Activated B cell treated with CpG ODN at 0.5 μM for 24 hours (primary cell): ENCODE data around the gene LSAMP. TPM values are rescaled to one million over a fixed set of nuclear protein-coding genes. Genes with fewer than 3 reads are reported as not detected.

ENCODE experiments used
- ATAC-seq: fragments of 200-7000 bp; cut with Tn5 transposase; one replicate; pipeline ENCODE4 v1.10.0; 2021; ENCODE audit warnings: low read depth, mild to moderate bottlenecking, moderate library complexity
- CTCF ChIA-PET: fragments of 350-600 bp; sonication (Branson Sonifier 250); formaldehyde crosslinking; loops from one replicate; lab custom pipeline; 2021; ENCODE audit warnings: antibody characterized with exemption; lab: Charles Lee
- POLR2A ChIA-PET: fragments of 350-600 bp; sonication (Branson Sonifier 250); formaldehyde crosslinking; loops from one replicate; lab custom pipeline; 2021; ENCODE audit warnings: antibody characterized with exemption; lab: Charles Lee
- DNase-seq: peaks from one replicate; pipeline ENCODE4 v3.0.0; 2022
- H3K27ac Mint-ChIP-seq: one replicate; pipeline ENCODE4 v1.8.0; 2020; ENCODE audit warnings: mixed read lengths
- H3K27me3 Mint-ChIP-seq: one replicate; pipeline ENCODE4 v1.8.0; 2021; ENCODE audit warnings: mixed read lengths
- H3K36me3 Mint-ChIP-seq: one replicate; pipeline ENCODE4 v1.8.0; 2021; ENCODE audit warnings: low read depth, mixed read lengths
- H3K4me1 Mint-ChIP-seq: one replicate; pipeline ENCODE4 v1.8.0; 2021; ENCODE audit warnings: mixed read lengths
- H3K4me3 Mint-ChIP-seq: one replicate; pipeline ENCODE4 v1.8.0; 2020; ENCODE audit warnings: mild to moderate bottlenecking, mixed read lengths
- H3K9me3 Mint-ChIP-seq: one replicate; pipeline ENCODE4 v1.8.0; 2020; ENCODE audit warnings: mixed read lengths
- CTCF ChIP-seq: fragments of 200-600 bp; IDR thresholded peaks from one replicate; pipeline ENCODE4 v1.8.0; 2022; ENCODE audit warnings: antibody characterized with exemption, mild to moderate bottlenecking
- intact Hi-C: fragments of 100-400 bp; cut with micrococcal nuclease; formaldehyde crosslinking; loops from one replicate; pipeline ENCODE4 v1.15.1; 2024
- total RNA-seq: library from RNA; stranded (reverse); gene quantifications from 2 replicates; pipeline ENCODE4 v1.2.3, GENCODE V29; 2022

The LSAMP gene
- total RNA-seq, 1 donor from 2014 or later = 0.16 TPM

DNA sequence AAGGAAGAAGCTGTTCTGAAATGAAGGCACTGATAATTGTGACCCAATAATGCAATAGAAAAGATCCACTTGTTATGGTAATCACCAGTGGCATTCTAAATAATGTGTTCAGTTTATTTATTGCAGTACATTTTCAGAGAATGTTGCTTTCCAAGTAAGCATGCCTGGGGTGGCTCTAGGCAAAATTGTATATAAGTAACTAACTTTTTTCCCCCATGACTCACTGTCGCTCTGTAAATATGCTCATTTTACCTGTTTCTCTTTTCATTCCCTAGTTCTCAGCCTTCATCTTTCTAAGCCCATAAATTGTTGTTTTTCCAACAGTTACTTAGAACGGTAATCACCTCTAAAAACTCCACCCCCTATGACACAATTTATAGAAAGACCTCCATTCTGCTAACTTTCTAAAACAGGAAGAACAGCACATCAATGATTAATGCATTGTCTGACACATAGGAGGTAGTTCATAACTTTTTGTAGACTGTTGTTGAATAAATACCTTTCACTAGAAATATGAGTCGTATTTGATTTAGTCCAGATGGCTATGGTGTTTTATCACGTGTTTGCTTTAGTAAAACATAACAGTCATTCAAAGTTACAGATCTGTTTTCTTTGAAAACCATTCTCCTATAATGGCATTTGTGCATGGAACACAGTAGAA is 143.1 kb downstream of the LSAMP start:
- no peak for TF ChIP-seq CTCF
- Mint-ChIP-seq H3K36me3 (no peaks in the 10 kb centered on the region), H3K27ac (no peak overlapping the region), H3K4me3 (no peak overlapping the region), H3K9me3 (no peaks in the 10 kb centered on the region), H3K4me1 (no peaks in the 10 kb centered on the region), H3K27me3 (no peaks in the 10 kb centered on the region)
- DNase-seq (no peak), ATAC-seq (no peak)
- intact Hi-C loops = no loop called here
- ChIA-PET CTCF (no interaction called here), POLR2A (no interaction called here)

- intact Hi-C loops = no loop called here
- DNase-seq = no peak
- ChIA-PET POLR2A (no interaction called here), CTCF (no interaction called here)
- Mint-ChIP-seq H3K4me3 (no peak overlapping the region), H3K36me3 (no peaks in the 10 kb centered on the region), H3K4me1 (no peaks in the 10 kb centered on the region), H3K27me3 (no peaks in the 10 kb centered on the region), H3K9me3 (no peaks in the 10 kb centered on the region), H3K27ac (no peak overlapping the region)
- ATAC-seq = no peak
- no peak for TF ChIP-seq CTCF
Measured at GRCh38 chr3:116301422-116301821, 143.9 kb downstream of the LSAMP start.

GRCh38 chr3:116300226-116300625 is 145.1 kb downstream of the LSAMP start:
- CTCF ChIA-PET = no interaction called here
- Mint-ChIP-seq H3K36me3 (no peaks in the 10 kb centered on the region), H3K4me3 (no peak overlapping the region), H3K27ac (no peak overlapping the region), H3K4me1 (no peaks in the 10 kb centered on the region), H3K9me3 (no peaks in the 10 kb centered on the region), H3K27me3 (no peaks in the 10 kb centered on the region)
- DNase-seq (no peak), ATAC-seq (no peak)
- POLR2A ChIA-PET = no interaction called here
- no peak for TF ChIP-seq CTCF
- intact Hi-C loops = no loop called here

- TF ChIP-seq CTCF = no peak
- ATAC-seq (no peak), DNase-seq (no peak)
- Mint-ChIP-seq H3K36me3 (no peaks in the 10 kb centered on the region), H3K4me1 (no peaks in the 10 kb centered on the region), H3K9me3 (no peaks in the 10 kb centered on the region), H3K27ac (no peak overlapping the region), H3K27me3 (no peaks in the 10 kb centered on the region), H3K4me3 (no peak overlapping the region)
- intact Hi-C loops = no loop called here
- CTCF ChIA-PET = no interaction called here
- POLR2A ChIA-PET = no interaction called here
Measured at GRCh38 chr3:116299646-116300081, 145.6 kb downstream of the LSAMP start.

DNA sequence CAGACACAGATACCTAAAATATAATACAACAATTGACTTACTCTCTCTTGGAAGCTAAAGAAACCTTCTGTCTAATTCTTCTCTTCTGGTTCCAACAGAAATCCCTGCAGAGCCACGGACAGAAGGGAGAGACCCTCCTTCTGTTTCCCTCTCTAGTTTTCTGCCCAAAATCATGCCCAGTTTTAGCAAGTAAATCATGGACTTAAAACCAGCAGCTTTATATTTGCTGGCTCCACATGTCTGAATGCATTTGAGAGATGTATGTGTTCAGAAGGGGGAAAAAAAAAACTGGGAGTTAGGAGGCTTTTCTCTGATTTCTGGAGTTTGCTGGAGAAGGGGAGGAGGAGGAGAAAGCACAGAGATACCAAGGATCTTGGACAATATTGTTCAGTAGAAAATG is 147.1 kb downstream of the LSAMP start:
- Mint-ChIP-seq H3K4me1 (no peaks in the 10 kb centered on the region), H3K27ac (no peak overlapping the region), H3K9me3 (no peaks in the 10 kb centered on the region), H3K36me3 (no peaks in the 10 kb centered on the region), H3K27me3 (no peaks in the 10 kb centered on the region), H3K4me3 (no peak overlapping the region)
- intact Hi-C loops = no loop called here
- TF ChIP-seq CTCF = no peak
- POLR2A ChIA-PET = no interaction called here
- no peak for DNase-seq
- ATAC-seq = no peak
- CTCF ChIA-PET = no interaction called here
